ENCODE measurements around the gene CD81.

DNA sequence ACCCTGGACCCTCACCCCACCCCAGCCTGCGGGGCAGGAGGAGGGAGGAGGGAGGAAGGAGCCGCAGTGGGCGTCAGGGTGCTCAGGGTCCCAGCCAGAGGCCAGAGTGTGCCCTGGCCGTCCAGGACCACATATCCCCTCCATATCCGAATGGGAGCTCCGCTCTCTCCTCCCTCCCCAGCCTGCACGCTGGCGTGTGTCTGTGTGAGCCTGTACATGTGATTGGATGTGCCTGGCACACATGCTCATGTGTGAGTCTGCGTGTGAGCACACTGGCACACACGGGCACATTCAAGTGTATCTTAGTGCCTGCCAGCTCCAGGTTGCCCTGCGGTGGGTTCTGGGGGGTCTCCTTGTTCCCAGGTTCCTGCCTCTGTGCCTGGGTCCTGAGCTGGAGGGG lies 31.6 kb downstream of the CD81 start:
- no peak for TF ChIP-seq EZH2phosphoT487 (conservative IDR thresholded peaks at IDR 0.05; ENCODE audit: low read length)
- TF ChIP-seq, protein P1, sequence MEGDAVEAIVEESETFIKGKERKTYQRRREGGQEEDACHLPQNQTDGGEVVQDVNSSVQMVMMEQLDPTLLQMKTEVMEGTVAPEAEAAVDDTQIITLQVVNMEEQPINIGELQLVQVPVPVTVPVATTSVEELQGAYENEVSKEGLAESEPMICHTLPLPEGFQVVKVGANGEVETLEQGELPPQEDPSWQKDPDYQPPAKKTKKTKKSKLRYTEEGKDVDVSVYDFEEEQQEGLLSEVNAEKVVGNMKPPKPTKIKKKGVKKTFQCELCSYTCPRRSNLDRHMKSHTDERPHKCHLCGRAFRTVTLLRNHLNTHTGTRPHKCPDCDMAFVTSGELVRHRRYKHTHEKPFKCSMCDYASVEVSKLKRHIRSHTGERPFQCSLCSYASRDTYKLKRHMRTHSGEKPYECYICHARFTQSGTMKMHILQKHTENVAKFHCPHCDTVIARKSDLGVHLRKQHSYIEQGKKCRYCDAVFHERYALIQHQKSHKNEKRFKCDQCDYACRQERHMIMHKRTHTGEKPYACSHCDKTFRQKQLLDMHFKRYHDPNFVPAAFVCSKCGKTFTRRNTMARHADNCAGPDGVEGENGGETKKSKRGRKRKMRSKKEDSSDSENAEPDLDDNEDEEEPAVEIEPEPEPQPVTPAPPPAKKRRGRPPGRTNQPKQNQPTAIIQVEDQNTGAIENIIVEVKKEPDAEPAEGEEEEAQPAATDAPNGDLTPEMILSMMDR (IDR thresholded peaks at IDR 0.05; ENCODE audit: insufficient read depth, low read length, poor library complexity, severe bottlenecking), result no peak

Measured in SU-DHL-6 (cell line).